Suprapubic skin (tissue), 4 donors: Measurements from ENCODE around the gene CPPED1. TPM values are rescaled to one million over a fixed set of nuclear protein-coding genes. Genes with fewer than 3 reads are reported as not detected.

Experiments used
- DNase-seq, 2 donors: peaks; one replicate each; pipeline ENCODE4 v3.0.0-alpha.2; 2019; ENCODE audit warnings: low spot score in 2 of 2
- H3K27ac ChIP-seq: fragments of 200-600 bp; sonication (generic); one replicate; pipeline ENCODE4 v1.5.1; 2019
- H3K27me3 ChIP-seq: fragments of 200-600 bp; sonication (generic); one replicate; pipeline ENCODE4 v1.5.1; 2019
- H3K36me3 ChIP-seq: fragments of 200-600 bp; sonication (generic); one replicate; pipeline ENCODE4 v1.5.1; 2019
- H3K4me1 ChIP-seq: fragments of 200-600 bp; sonication (generic); one replicate; pipeline ENCODE4 v1.5.1; 2019
- H3K4me3 ChIP-seq: fragments of 200-600 bp; sonication (generic); one replicate; pipeline ENCODE4 v1.5.1; 2019; ENCODE audit warnings: mild to moderate bottlenecking
- H3K9me3 ChIP-seq: fragments of 200-600 bp; sonication (generic); one replicate; pipeline ENCODE4 v1.5.1; 2019
- CTCF ChIP-seq, 2 donors: fragments of 200-600 bp in 1 of 2; fragments of 450-650 bp in 1 of 2; sonication (generic) in 1 of 2; IDR thresholded peaks; one replicate each; pipeline ENCODE4 v1.5.1; 2016 to 2019; ENCODE audit warnings: antibody characterized with exemption in 2 of 2, mild to moderate bottlenecking in 1 of 2, moderate library complexity in 1 of 2
- EP300 ChIP-seq: sonication (generic); formaldehyde crosslinking; IDR thresholded peaks from one replicate; pipeline ENCODE4 v1.6.1; 2017; ENCODE audit warnings: antibody characterized with exemption
- POLR2A ChIP-seq, 2 donors: fragments of 450-650 bp; IDR thresholded peaks; one replicate each; pipeline ENCODE4 v1.6.1; 2017; ENCODE audit warnings: antibody characterized with exemption in 2 of 2, mild to moderate bottlenecking in 2 of 2, moderate library complexity in 2 of 2
- POLR2AphosphoS5 ChIP-seq, 3 donors: sonication (generic); formaldehyde crosslinking; IDR thresholded peaks; one replicate each; pipeline ENCODE4 v1.6.1; 2017; ENCODE audit warnings: antibody characterized with exemption in 3 of 3
- WGBS: methylation state at CpG from one replicate; pipeline ENCODE4 v1.1.5; 2018; 5-methylcytosine and 5-hydroxymethylcytosine counted together
- total RNA-seq, 4 donors: library from RNA; depleted of rRNA; stranded (reverse); fragments of >200 nt; gene quantifications; one replicate each; pipeline ENCODE4 v1.1.0, GENCODE V29; 2016

Gene CPPED1
- total RNA-seq, 4 donors from 2014 or later: 8.7 to 13.3 (median 10.7) TPM

GRCh38 chr16:12664164-12664733 lies 139.4 kb downstream of the CPPED1 start:
- TF ChIP-seq CTCF (IDR thresholded peaks at IDR 0.05): no peak
- TF ChIP-seq POLR2A (IDR thresholded peaks at IDR 0.05): no peak
- no peaks in the 10 kb centered on the region for H3K27me3 ChIP-seq
- peaks cover 8% of the 10 kb centered on the region for H3K36me3 ChIP-seq
- H3K27ac ChIP-seq: no peak overlapping the region
- DNase-seq: no peak
- 95% methylated on average over 9 of the region's 9 CpGs for WGBS
- H3K4me1 ChIP-seq: no peaks in the 10 kb centered on the region
- H3K4me3 ChIP-seq: no peak overlapping the region
- peaks cover 6% of the 10 kb centered on the region for H3K9me3 ChIP-seq

- 56% methylated on average over 10 of the region's 10 CpGs for WGBS
- no peak overlapping the region for H3K4me3 ChIP-seq
These were observed 142.0 kb downstream of the CPPED1 start for GRCh38 chr16:12661656-12662172.

GRCh38 chr16:12659871-12660270 lies 143.8 kb downstream of the CPPED1 start:
- 84% methylated on average over 3 of the region's 3 CpGs for WGBS
- H3K4me3 ChIP-seq: no peak overlapping the region
- TF ChIP-seq POLR2A (IDR thresholded peaks at IDR 0.05) (no peak), CTCF (IDR thresholded peaks at IDR 0.05) (no peak), POLR2AphosphoS5 (IDR thresholded peaks at IDR 0.05) (no peak), EP300 (no peak)
- peaks cover 6% of the 10 kb centered on the region for H3K9me3 ChIP-seq
- DNase-seq: no peak
- no peak overlapping the region for H3K27ac ChIP-seq
- H3K27me3 ChIP-seq: no peaks in the 10 kb centered on the region
- H3K4me1 ChIP-seq: no peaks in the 10 kb centered on the region
- peaks cover 8% of the 10 kb centered on the region for H3K36me3 ChIP-seq

More at GRCh38 chr16:12661656-12662172, 142.0 kb downstream of the CPPED1 start:
- Histone ChIP-seq H3K27ac (no peak overlapping the region), H3K36me3 (peaks cover 8% of the 10 kb centered on the region), H3K4me1 (no peaks in the 10 kb centered on the region), H3K27me3 (no peaks in the 10 kb centered on the region), H3K9me3 (peaks cover 6% of the 10 kb centered on the region)
- no peak for DNase-seq
- no peak for TF ChIP-seq POLR2A (IDR thresholded peaks at IDR 0.05)
- TF ChIP-seq EP300: no peak
- TF ChIP-seq POLR2AphosphoS5 (IDR thresholded peaks at IDR 0.05): no peak

GRCh38 chr16:12658506-12658905 lies 145.2 kb downstream of the CPPED1 start:
- TF ChIP-seq POLR2A (IDR thresholded peaks at IDR 0.05) (no peak), EP300 (no peak), POLR2AphosphoS5 (IDR thresholded peaks at IDR 0.05) (no peak)
- Histone ChIP-seq H3K9me3 (peaks cover 6% of the 10 kb centered on the region), H3K27me3 (no peaks in the 10 kb centered on the region), H3K4me3 (no peak overlapping the region), H3K27ac (no peak overlapping the region), H3K36me3 (peaks cover under 1% of the 10 kb centered on the region), H3K4me1 (no peaks in the 10 kb centered on the region)
- WGBS: 93% methylated on average over 5 of the region's 5 CpGs
- no peak for DNase-seq

GRCh38 chr16:12655537-12655936 lies 148.2 kb downstream of the CPPED1 start:
- no peak overlapping the region for H3K4me3 ChIP-seq
- peaks cover 6% of the 10 kb centered on the region for H3K9me3 ChIP-seq
- DNase-seq: no peak
- no peaks in the 10 kb centered on the region for H3K4me1 ChIP-seq
- WGBS: 82% methylated on average over 11 of the region's 11 CpGs
- no peak overlapping the region for H3K27ac ChIP-seq
- no peaks in the 10 kb centered on the region for H3K27me3 ChIP-seq
- no peaks in the 10 kb centered on the region for H3K36me3 ChIP-seq
- TF ChIP-seq EP300 (no peak), POLR2AphosphoS5 (IDR thresholded peaks at IDR 0.05) (no peak), CTCF (IDR thresholded peaks at IDR 0.05) (no peak), POLR2A (IDR thresholded peaks at IDR 0.05) (no peak)

- H3K27me3 ChIP-seq: no peaks in the 10 kb centered on the region
- H3K4me3 ChIP-seq: no peak overlapping the region
- peaks cover 6% of the 10 kb centered on the region for H3K9me3 ChIP-seq
- DNase-seq: no peak
- 72% methylated on average over 2 of the region's 2 CpGs for WGBS
- H3K4me1 ChIP-seq: no peaks in the 10 kb centered on the region
- TF ChIP-seq EP300: no peak
- no peak overlapping the region for H3K27ac ChIP-seq
- no peaks in the 10 kb centered on the region for H3K36me3 ChIP-seq
These were observed 149.8 kb downstream of the CPPED1 start for GRCh38 chr16:12653820-12654392.
